Calu3 (cell line): ENCODE measurements around the gene SMIM14. TPM values are rescaled to one million over a fixed set of nuclear protein-coding genes. Genes with fewer than 3 reads are reported as not detected.
"Not testable (repeated sequence)": the region's sequence is repeated elsewhere in the genome, so short reads cannot be mapped to it uniquely, and the experiment has no call there.

Experiments
- Bru-seq: library from RNA; stranded (reverse); fragments of 400-500 nt; gene quantifications from one replicate; lab custom pipeline; 2021; lab: Mats Ljungman, UMichigan
- BruChase-seq, 2 experiments: library from RNA; stranded (reverse); fragments of 400-500 nt; gene quantifications; one replicate each; lab custom pipeline; 2021; lab: Mats Ljungman, UMichigan
- BruUV-seq: library from RNA; stranded (reverse); fragments of 400-500 nt; replicated peaks from 2 replicates; lab custom pipeline; 2021; lab: Mats Ljungman, UMichigan
- CTCF ChIA-PET: fragments of 300-600 bp; sonication (Branson Sonifier 250); formaldehyde crosslinking; loops from one replicate; lab custom pipeline; 2022; ENCODE audit warnings: antibody characterized with exemption; lab: Charles Lee
- DNase-seq: peaks from one replicate; pipeline ENCODE4 v3.0.0; 2022
- H3K27ac Mint-ChIP-seq: one replicate; pipeline ENCODE4 v1.8.0; 2022; ENCODE audit warnings: mixed read lengths; ENCODE audit not compliant: unreplicated experiment
- H3K27me3 Mint-ChIP-seq: one replicate; pipeline ENCODE4 v1.8.0; 2022; ENCODE audit warnings: mixed read lengths; ENCODE audit not compliant: unreplicated experiment
- H3K36me3 Mint-ChIP-seq: one replicate; pipeline ENCODE4 v1.8.0; 2022; ENCODE audit warnings: mild to moderate bottlenecking, moderate library complexity, mixed read lengths; ENCODE audit not compliant: insufficient read depth, unreplicated experiment
- H3K4me1 Mint-ChIP-seq: one replicate; pipeline ENCODE4 v1.8.0; 2022; ENCODE audit warnings: mild to moderate bottlenecking, low read depth, mixed read lengths; ENCODE audit not compliant: unreplicated experiment
- H3K4me3 Mint-ChIP-seq: one replicate; pipeline ENCODE4 v1.8.0; 2022; ENCODE audit warnings: mild to moderate bottlenecking, low read depth, moderate library complexity, mixed read lengths; ENCODE audit not compliant: unreplicated experiment
- H3K9me3 Mint-ChIP-seq: one replicate; pipeline ENCODE4 v1.8.0; 2022; ENCODE audit warnings: low read depth, mixed read lengths; ENCODE audit not compliant: unreplicated experiment
- intact Hi-C: fragments of 100-400 bp; cut with micrococcal nuclease; formaldehyde crosslinking; loops from one replicate; pipeline ENCODE4 v1.10.0; 2022; ENCODE audit not compliant: unreplicated experiment
- long read RNA-seq: library from polyadenylated mRNA; stranded (forward); transcript quantifications from one replicate; pipeline ENCODE4 v2.0.0, GENCODE V29; 2022
- total RNA-seq: library from RNA; stranded (reverse); gene quantifications from 2 replicates; pipeline ENCODE4 v1.2.3, GENCODE V29; 2022
- TF ChIP-seq, protein P1 (sequence below): fragments of 200-600 bp; IDR thresholded peaks from one replicate; pipeline ENCODE4 v1.8.0; 2022; ENCODE audit warnings: antibody characterized with exemption; ENCODE audit not compliant: unreplicated experiment

Gene SMIM14
- total RNA-seq (19.5 and 22.2 TPM in 2 replicates), Bru-seq, nascent RNA (percentile 57 among the genes with signal in this experiment), BruChase-seq, experiment 1, labeled RNA remaining after a 6-hour chase (percentile 69 among the genes with signal in this experiment), BruChase-seq, experiment 2, labeled RNA remaining after a 2-hour chase (percentile 57 among the genes with signal in this experiment)
- long read RNA-seq, full-length matches to known transcripts, result 62 of 73 reads
- long read RNA-seq, partial matches to known transcripts, result 3 of 73 reads
- long read RNA-seq, other reads (novel, unspliced or antisense), result 8 of 73 reads

GRCh38 chr4:39638354-39639239 lies at the start of gene SMIM14:
TSS of gene SMIM14 (minus strand) at chr4:39638865. CDS start at chr4:39605145, 33,720 bp downstream.
- Mint-ChIP-seq H3K9me3 (no peaks in the 10 kb centered on the region), H3K27me3 (no peaks in the 10 kb centered on the region), H3K27ac (peak within 1 kb of the TSS; percentile 77), H3K36me3 (peaks cover 34% of the 10 kb centered on the region), H3K4me3 (peak within 1 kb of the TSS; percentile 89), H3K4me1 (peaks cover 16% of the 10 kb centered on the region)
- TF ChIP-seq, protein P1, sequence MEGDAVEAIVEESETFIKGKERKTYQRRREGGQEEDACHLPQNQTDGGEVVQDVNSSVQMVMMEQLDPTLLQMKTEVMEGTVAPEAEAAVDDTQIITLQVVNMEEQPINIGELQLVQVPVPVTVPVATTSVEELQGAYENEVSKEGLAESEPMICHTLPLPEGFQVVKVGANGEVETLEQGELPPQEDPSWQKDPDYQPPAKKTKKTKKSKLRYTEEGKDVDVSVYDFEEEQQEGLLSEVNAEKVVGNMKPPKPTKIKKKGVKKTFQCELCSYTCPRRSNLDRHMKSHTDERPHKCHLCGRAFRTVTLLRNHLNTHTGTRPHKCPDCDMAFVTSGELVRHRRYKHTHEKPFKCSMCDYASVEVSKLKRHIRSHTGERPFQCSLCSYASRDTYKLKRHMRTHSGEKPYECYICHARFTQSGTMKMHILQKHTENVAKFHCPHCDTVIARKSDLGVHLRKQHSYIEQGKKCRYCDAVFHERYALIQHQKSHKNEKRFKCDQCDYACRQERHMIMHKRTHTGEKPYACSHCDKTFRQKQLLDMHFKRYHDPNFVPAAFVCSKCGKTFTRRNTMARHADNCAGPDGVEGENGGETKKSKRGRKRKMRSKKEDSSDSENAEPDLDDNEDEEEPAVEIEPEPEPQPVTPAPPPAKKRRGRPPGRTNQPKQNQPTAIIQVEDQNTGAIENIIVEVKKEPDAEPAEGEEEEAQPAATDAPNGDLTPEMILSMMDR, result no peak
- DNase-seq, result peak; percentile 96
- intact Hi-C loops, result loop anchor here (2.0 to 5.0 kb wide), 2 partner anchors 111 to 170 kb away; partner anchors contain the start of gene UGDH
- BruUV-seq, result no TSS peak
- CTCF ChIA-PET, result interaction anchor here (0.5 to 0.7 kb wide), 2 partner anchors 22 to 169 kb away, joined by 3 read pairs; no protein-coding TSS in a partner anchor

- CTCF ChIA-PET, result no interaction called here
- H3K9me3 Mint-ChIP-seq, result no peaks in the 10 kb centered on the region
These were observed 48.3 kb upstream of the SMIM14 start for GRCh38 chr4:39687014-39687413.

DNA sequence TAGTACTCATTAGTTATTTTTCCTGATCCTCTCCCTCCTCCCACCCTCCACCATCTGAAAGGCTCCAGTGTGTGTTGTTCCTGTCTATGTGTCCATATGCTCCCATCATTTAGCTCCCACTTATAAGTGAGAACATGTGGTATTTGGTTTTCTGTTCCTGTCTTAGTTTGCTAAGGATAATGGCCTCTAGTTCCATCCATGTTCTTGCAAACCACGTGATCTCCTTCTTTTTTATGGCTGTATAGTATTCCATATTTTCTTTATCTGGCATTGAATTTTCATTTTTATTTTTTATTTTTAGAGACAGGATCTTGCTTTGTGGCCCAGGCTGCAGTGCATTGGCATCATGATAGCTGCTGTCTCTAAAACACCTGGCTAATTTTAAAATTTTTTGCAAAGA lies 47.3 kb upstream of the SMIM14 start:
- H3K4me3 Mint-ChIP-seq, result no peak overlapping the region
- intact Hi-C loops, result no loop called here
- no peaks in the 10 kb centered on the region for H3K9me3 Mint-ChIP-seq
- CTCF ChIA-PET, result interaction anchor here (0.6 kb wide), 1 partner anchor 9 kb away, joined by 11 read pairs; no protein-coding TSS in a partner anchor
- no peaks in the 10 kb centered on the region for H3K27me3 Mint-ChIP-seq
- H3K36me3 Mint-ChIP-seq, result no peaks in the 10 kb centered on the region
- TF ChIP-seq, protein P1, result no peak
- no peaks in the 10 kb centered on the region for H3K4me1 Mint-ChIP-seq
- no TSS peak for BruUV-seq
- DNase-seq, result no peak
- H3K27ac Mint-ChIP-seq, result no peak overlapping the region

More at GRCh38 chr4:39687014-39687413, 48.3 kb upstream of the SMIM14 start:
- BruUV-seq, result no TSS peak
- intact Hi-C loops, result no loop called here
- no peak for DNase-seq
- H3K27ac Mint-ChIP-seq, result no peak overlapping the region
- H3K27me3 Mint-ChIP-seq, result no peaks in the 10 kb centered on the region
- H3K4me1 Mint-ChIP-seq, result no peaks in the 10 kb centered on the region
- TF ChIP-seq, protein P1, result no peak
- no peaks in the 10 kb centered on the region for H3K36me3 Mint-ChIP-seq
- H3K4me3 Mint-ChIP-seq, result no peak overlapping the region

DNA sequence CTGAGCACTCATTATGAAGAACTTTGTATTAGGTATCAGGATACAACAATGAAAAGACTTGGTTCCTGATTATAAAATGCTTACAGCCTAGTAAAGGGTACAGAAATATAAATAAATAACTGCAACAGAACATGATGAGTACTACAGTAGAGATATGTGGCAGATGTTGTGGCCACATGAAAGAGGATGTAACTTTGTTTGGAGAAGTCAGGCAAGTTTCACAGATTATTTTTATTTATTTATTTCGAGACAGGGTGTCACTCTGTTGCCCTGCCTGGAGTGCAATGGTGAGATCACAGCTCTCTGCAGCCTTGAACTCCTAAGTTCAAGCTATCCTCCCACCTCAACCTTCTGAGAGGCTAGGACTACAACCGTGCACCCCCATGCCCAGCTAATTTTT lies 43.5 kb upstream of the SMIM14 start:
- DNase-seq, result no peak
- CTCF ChIA-PET, result no interaction called here
- Mint-ChIP-seq H3K4me1 (no peaks in the 10 kb centered on the region), H3K4me3 (no peak overlapping the region), H3K9me3 (no peaks in the 10 kb centered on the region), H3K27ac (no peak overlapping the region), H3K27me3 (no peaks in the 10 kb centered on the region), H3K36me3 (no peaks in the 10 kb centered on the region)
- TF ChIP-seq, protein P1, result no peak
- intact Hi-C loops, result no loop called here
- no TSS peak for BruUV-seq

GRCh38 chr4:39681003-39681402 lies 42.3 kb upstream of the SMIM14 start:
- BruUV-seq, result not testable (repeated sequence)

GRCh38 chr4:39675681-39676080 lies 37.0 kb upstream of the SMIM14 start:
- DNase-seq, H3K9me3 Mint-ChIP-seq, BruUV-seq, H3K36me3 Mint-ChIP-seq, H3K4me3 Mint-ChIP-seq, intact Hi-C loops, H3K27ac Mint-ChIP-seq, H3K4me1 Mint-ChIP-seq: not testable (repeated sequence)
- CTCF ChIA-PET, result interaction anchor here (0.7 kb wide), 1 partner anchor 190 kb away, joined by 5 read pairs; no protein-coding TSS in a partner anchor
- H3K27me3 Mint-ChIP-seq, result peaks cover 14% of the 10 kb centered on the region

More at GRCh38 chr4:39681003-39681402, 42.3 kb upstream of the SMIM14 start:
- DNase-seq, H3K9me3 Mint-ChIP-seq, intact Hi-C loops, H3K36me3 Mint-ChIP-seq, H3K27ac Mint-ChIP-seq, H3K4me1 Mint-ChIP-seq, H3K27me3 Mint-ChIP-seq, H3K4me3 Mint-ChIP-seq: not testable (repeated sequence)
- CTCF ChIA-PET, result interaction anchor here (0.7 kb wide), 1 partner anchor 18 kb away, joined by 7 read pairs; no protein-coding TSS in a partner anchor
